Left colon (tissue), 2 donors: ENCODE data around the gene RGS16. TPM values are rescaled to one million over a fixed set of nuclear protein-coding genes. Genes with fewer than 3 reads are reported as not detected.
A peak's percentile ranks its signal among the peaks of the same experiment; 100 is the strongest.

ENCODE experiments used
- ATAC-seq: fragments of 200-7000 bp; cut with Tn5 transposase; one replicate; pipeline ENCODE4 v1.9.1; 2020; ENCODE audit warnings: mild to moderate bottlenecking, moderate library complexity
- DNase-seq, 2 donors: peaks; one replicate each; pipeline ENCODE4 v3.0.0-alpha.2; 2020
- intact Hi-C, 2 donors: fragments of 100-400 bp; cut with DNase I in 1 of 2; cut with micrococcal nuclease in 1 of 2; formaldehyde crosslinking; loops; one replicate each; pipeline versions ENCODE4 v1.11.2 to v1.14.0; 2022; cut with DNase I, micrococcal nuclease
- total RNA-seq, 2 donors: library from RNA; stranded (reverse); fragmentation: NEBNext Ultra II Directional; extraction: Animal tissue kit (Norgen Biotek cat#: 25700); gene quantifications; one replicate each; pipeline ENCODE4 v1.2.1, GENCODE V29; 2021
- donor health status: DM: no; HTN: no; CAD: no.
- donor health status: DM: yes; HTN: yes; CAD: no.

The RGS16 gene
- total RNA-seq, 2 donors from 2014 or later, result 0.64 to 1.1 TPM

- intact Hi-C loops, result no loop called here
- ATAC-seq, result no peak
- DNase-seq, result no peak
These were observed 27.8 kb upstream of the RGS16 start for GRCh38 chr1:182631954-182632353.

- intact Hi-C loops, result no loop called here
- DNase-seq, result no peak
- ATAC-seq, result peak; percentile 53
These were observed 27.0 kb upstream of the RGS16 start for GRCh38 chr1:182631053-182631677.

- intact Hi-C loops, result no loop called here
- no peak for DNase-seq
- ATAC-seq, result no peak
These were observed 26.4 kb upstream of the RGS16 start for GRCh38 chr1:182630586-182630985.

GRCh38 chr1:182629499-182630096, 25.4 kb upstream of the RGS16 start:
- intact Hi-C loops, result no loop called here
- no peak for ATAC-seq
- no peak for DNase-seq

- ATAC-seq (no peak), DNase-seq (no peak)
- intact Hi-C loops, result no loop called here
These were observed 24.9 kb upstream of the RGS16 start for GRCh38 chr1:182629080-182629479.

- DNase-seq, result no peak
- intact Hi-C loops, result no loop called here
- ATAC-seq, result no peak
These were observed 24.5 kb upstream of the RGS16 start for GRCh38 chr1:182628657-182629056.

- intact Hi-C loops, result no loop called here
- DNase-seq (no peak), ATAC-seq (no peak)
These were observed 23.4 kb upstream of the RGS16 start for GRCh38 chr1:182627622-182628021.

GRCh38 chr1:182626527-182626926, 22.3 kb upstream of the RGS16 start:
- ATAC-seq (no peak), DNase-seq (no peak)
- intact Hi-C loops, result no loop called here

GRCh38 chr1:182625719-182626504, 21.7 kb upstream of the RGS16 start:
- intact Hi-C loops, result no loop called here
- ATAC-seq (no peak), DNase-seq (no peak)

- no peak for DNase-seq
- ATAC-seq, result no peak
- intact Hi-C loops, result no loop called here
These were observed 20.8 kb upstream of the RGS16 start for GRCh38 chr1:182625024-182625423.

- ATAC-seq, result no peak
- intact Hi-C loops, result no loop called here
These were observed 20.4 kb upstream of the RGS16 start for GRCh38 chr1:182624577-182624976.

GRCh38 chr1:182622901-182623528, 18.8 kb upstream of the RGS16 start:
- ATAC-seq, result no peak
- no peak for DNase-seq
- intact Hi-C loops, result no loop called here

More at GRCh38 chr1:182624577-182624976, 20.4 kb upstream of the RGS16 start:
- no peak for DNase-seq

- DNase-seq, result no peak
- intact Hi-C loops, result no loop called here
- ATAC-seq, result no peak
These were observed 17.7 kb upstream of the RGS16 start for GRCh38 chr1:182621906-182622305.

- no peak for DNase-seq
- intact Hi-C loops, result no loop called here
- ATAC-seq, result no peak
These were observed 16.9 kb upstream of the RGS16 start for GRCh38 chr1:182620924-182621585.

- intact Hi-C loops, result no loop called here
- DNase-seq (no peak), ATAC-seq (no peak)
These were observed 13.7 kb upstream of the RGS16 start for GRCh38 chr1:182617734-182618351.

- intact Hi-C loops, result no loop called here
- DNase-seq (no peak), ATAC-seq (peak; percentile 69)
These were observed 12.8 kb upstream of the RGS16 start for GRCh38 chr1:182617014-182617429.

GRCh38 chr1:182616130-182617013, 12.2 kb upstream of the RGS16 start:
- DNase-seq, result peak; percentile 64 to 68
- ATAC-seq, result peak; percentile 48
- intact Hi-C loops, result no loop called here
